ENCODE results near the gene ARL16.

The ARL16 gene, protein sequence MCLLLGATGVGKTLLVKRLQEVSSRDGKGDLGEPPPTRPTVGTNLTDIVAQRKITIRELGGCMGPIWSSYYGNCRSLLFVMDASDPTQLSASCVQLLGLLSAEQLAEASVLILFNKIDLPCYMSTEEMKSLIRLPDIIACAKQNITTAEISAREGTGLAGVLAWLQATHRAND

DNA sequence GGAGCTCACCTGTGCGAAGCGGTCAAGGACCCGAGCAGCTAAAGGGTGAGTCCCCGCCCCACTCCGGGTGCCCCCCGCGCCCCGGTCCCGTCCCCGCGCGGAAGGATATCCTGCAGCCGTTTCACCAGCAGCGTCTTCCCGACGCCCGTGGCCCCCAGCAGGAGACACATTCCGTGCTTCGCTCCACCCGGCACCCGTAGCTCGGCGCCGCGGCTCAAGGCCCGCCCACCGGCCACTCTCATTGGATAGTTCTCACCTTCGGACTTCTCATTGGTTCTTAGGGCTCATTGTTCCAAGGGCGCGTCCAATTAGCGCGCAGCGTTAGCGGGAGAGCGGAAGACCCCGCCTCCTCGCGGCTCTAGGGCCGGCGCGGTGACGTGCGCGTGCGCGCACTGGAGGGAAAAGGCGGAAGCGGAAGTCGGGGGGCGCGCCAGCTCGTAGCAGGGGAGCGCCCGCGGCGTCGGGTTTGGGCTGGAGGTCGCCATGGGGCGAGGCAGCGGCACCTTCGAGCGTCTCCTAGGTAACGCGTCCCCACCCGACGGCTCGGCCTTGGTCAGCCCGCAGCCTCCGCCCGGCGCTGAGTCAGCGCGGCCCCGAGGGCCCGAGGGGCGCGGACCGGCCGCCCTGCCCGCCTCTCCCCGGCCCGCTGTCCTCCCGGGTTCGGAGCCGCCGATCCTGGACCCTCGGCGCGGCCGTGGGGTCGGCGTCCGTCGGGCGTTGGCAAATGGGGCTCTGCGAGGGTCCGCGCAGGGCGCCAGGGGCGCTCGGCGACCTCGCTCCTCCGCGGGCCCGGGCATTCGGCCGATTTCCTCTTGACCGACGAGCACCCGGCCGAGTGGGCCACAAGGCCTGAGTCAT is at the start of gene ARL16, which contains the start of gene HGS:
TSS of gene ARL16 (minus strand) at position 214 of the 858 bp plus-strand sequence. CDS start at position 170, 44 bp downstream.
TSS of gene HGS (plus strand) at position 428 of the 858 bp plus-strand sequence. CDS start at position 484, 56 bp downstream.
- DNase-seq (ENCODE audit: low read depth): peak; percentile 98

DNA sequence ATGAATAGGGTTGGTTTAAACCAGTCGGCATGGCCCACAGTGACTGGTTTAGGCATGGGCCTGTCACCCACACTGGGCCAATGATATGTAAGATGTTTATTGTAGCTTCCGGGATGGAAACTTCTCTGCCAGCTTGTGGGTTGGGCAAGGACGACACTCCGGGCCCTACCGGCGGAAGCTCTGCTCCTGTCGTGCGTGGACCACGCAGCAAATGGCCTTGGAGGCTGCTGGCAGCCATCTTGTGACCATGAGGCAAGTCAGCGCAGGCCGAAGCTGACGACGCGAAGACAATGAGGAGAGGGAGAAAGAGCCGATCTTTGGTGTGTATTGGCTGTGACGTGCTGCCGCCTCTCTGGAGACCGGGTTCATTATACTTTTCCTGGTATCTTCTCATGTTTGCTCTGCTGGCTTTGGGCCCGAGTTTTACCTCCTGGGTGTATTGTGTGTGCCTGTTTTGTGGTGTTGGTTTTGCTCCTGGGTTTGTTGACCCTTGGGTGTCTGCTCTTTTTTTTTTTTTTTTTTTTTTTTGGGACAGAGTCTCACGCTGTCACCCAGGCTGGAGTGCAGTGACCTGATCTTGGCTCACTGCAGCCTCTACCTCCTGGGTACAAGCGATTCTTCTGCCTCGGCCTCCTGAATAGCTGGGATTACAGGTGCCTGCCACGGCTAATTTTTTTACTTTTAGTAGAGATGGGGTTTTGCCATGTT is 43.9 kb upstream of the ARL16 start:
- DNase-seq (ENCODE audit: low read depth): no peak

DNA sequence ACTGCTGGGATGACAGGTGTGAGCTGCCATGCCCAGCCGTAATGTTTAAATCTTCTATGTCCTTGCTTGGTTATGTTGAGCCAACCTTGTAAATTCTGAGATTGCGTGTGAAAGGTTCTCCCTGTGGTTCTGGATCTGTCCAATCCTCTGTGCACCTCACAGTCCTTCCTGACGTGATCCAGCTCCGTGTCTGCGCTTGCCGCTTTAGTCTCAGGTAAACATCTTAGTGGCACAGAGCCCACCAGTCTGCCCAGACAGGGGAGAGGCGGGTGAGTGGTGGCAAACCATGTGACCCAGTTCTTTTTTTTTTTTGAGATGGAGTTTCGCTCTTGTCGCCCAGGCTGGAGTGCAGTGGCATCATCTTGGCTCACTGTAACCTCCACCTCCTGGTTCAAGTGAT is 42.4 kb upstream of the ARL16 start:
- no peak for DNase-seq (ENCODE audit: low read depth)

DNA sequence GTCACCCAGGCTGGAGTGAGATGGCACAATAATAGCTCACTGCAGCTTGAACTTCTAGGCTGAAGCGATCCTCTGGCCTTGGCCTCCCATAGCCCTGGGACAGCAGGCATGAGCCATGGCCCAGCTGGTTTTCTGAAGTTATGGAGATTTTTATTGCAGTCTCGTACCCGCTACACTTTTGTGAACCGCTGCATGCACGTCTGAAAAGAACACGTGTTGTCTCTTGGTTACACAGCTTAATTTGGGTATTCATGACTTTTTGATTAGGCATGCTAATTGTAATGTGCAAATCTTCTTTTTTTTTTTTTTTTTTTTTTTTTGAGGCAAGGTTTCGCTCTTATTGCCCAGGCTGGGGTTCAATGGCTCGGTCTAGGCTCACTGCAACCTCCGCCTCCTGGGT is 41.8 kb upstream of the ARL16 start:
- DNase-seq (ENCODE audit: low read depth): no peak

DNA sequence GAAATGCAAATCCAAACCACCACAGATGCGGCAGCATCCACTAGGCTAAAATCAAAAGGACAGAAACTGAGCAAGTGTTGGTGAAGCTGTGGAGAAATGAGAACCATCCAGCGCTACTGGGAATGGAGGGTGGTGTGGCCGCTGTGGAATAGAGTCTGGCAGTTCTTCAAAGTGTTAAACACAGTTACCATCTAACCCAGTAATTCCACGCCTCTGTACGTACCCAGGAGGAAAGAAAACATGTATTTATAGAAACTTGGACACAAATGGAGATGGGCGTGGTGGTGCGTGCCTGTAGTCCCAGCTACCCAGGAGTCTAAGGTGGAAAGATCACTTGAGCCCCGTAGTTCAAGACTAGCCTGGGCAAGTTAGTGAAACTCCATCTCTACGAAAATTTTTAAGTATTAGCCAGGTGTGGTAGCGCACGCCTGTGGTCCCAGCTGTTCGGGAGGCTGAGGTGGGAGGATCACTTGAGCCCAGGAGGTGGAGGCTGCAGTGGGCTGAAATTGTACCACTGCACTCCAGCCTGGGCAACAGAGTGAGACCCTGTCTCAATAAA is 40.1 kb upstream of the ARL16 start:
- no peak for DNase-seq (ENCODE audit: low read depth)

DNA sequence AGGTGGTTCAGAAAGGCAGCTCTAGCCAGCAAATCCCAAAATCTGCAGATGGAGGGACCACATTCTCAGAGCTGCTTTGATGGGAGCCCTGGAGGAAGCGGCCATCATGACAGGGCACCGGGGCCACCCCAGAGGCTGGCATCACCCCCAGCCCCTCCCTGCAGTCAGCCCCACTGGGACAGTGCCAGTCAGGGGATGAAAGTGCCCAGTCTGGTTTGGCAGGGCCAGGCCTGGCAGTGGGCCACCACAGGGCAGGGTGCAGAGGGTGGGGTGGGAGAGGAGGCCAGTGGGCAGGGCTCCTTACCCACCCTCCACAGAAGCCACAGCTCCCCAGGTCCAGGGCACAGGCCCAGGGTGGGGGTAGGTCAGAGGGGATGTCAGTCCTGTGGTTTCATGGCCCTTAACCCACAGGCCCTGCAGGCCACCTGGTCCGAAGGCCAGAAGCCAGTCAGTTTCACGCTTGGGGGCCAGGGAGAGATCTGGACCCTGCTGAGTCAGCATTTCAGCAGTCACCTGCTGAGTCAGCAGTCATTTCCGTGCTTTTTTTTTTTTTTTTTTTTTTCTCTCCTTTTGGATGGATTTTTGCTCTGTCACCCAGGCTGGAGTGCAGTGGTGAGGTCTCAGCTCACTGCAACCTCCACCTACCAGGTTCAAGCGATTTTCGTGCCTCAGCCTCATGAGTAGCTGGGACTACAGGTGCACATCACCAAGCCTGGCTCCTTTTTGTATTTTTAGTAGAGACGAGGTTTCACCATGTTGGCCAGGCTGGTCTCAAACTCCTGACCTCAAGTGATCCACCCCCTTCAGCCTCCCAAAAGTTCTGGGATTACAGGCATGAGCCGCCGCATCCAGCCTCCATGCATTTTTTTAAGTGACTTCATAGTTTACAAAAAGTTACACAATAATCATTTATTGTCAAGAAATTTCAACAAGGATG is 38.9 kb upstream of the ARL16 start:
- no peak for DNase-seq (ENCODE audit: low read depth)

DNA sequence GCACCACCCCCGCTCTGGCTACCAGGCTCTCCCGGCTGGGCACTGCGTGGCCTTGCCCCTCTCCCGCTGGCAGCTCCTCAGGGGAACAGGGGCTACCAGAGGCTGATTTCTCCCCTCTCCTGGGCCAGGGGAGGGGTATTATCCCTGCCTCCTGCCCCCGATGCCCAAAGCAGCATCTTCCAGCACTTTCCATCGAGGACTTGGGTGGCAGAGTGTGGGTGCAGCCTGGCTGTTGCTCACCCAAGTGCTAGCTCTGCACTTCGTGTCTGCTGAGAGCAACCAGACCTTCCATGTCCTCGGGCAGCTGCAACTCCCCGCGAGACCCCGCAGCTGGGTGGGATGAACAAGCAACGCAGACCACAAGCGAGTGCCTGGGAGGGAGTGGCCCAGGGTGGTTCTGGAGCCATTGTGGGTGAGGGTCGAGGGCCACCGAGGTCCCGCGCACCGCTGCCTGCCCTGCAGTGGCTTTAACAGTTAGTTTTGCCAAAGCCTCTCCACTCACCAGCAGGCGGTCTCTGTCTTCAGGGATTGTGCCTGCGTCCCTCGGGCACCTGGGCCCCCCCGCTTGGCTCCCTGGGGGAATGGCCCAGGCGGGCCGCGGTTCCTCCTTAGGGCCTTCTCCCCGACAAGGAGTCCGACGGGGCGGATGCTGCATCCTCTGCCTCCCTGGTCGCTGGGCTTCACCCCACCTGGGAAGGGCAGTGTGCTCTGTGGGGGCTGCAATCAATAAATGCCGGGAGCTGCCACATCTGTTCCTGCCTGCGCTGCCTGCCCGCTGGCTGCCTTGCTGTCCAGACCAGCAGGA is 36.9 kb upstream of the ARL16 start:
- DNase-seq (ENCODE audit: low read depth): no peak

DNA sequence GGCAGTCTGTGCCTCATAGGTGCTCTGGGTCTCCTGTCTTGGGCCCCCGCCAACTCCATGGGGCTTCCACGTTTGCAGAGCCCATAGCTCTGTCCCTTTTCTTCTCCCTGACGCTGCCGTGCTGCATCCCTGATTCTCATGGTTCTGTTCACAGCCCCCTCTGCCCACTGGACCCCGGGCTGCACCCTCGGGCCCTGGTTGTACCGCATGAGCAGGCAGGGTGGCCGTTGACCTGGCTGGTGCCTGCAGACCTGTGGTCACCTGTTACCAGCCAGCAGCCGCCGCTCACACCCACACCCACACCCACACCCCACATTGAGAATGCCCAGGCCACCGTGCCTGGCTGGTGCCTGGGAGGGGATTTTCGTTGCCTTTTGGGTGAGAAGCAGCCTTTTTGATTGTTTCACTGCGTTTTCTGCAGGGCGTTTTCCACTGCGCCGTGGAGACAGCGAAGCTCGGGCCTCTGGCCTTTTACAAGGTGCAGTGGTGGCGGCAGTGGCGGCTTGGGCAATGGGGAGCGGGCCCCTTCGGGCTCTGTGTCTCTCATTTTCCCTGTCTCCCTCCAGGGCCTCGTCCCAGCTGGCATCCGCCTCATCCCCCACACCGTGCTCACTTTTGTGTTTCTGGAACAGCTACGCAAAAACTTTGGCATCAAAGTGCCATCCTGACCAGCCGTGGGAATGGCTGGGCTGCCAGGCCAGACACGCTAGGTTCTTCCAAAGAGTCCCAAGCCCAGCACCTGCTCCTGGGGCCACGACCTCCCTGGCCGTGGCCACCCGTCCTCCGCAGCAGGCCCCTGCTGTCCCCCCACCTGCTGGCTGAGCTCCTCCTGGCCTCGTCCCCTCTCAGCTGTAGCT is 36.0 kb upstream of the ARL16 start:
- no peak for DNase-seq (ENCODE audit: low read depth)

DNA sequence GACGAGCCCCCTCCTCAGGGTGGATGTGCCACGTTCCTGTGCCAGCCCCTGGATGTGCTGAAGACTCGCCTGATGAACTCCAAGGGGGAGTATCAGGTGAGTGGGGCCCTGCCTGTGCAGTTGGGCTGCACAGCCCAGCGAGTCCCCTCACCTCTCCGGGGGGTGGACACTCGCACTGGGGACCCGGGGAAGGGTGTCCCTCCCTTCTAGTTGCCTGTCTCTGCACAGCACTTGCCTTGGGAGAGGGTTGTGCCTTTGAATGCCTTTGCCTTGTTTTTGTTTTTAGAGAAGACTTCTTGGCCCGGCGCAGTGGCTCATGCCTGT is 34.1 kb upstream of the ARL16 start:
- DNase-seq (ENCODE audit: low read depth): no peak

DNA sequence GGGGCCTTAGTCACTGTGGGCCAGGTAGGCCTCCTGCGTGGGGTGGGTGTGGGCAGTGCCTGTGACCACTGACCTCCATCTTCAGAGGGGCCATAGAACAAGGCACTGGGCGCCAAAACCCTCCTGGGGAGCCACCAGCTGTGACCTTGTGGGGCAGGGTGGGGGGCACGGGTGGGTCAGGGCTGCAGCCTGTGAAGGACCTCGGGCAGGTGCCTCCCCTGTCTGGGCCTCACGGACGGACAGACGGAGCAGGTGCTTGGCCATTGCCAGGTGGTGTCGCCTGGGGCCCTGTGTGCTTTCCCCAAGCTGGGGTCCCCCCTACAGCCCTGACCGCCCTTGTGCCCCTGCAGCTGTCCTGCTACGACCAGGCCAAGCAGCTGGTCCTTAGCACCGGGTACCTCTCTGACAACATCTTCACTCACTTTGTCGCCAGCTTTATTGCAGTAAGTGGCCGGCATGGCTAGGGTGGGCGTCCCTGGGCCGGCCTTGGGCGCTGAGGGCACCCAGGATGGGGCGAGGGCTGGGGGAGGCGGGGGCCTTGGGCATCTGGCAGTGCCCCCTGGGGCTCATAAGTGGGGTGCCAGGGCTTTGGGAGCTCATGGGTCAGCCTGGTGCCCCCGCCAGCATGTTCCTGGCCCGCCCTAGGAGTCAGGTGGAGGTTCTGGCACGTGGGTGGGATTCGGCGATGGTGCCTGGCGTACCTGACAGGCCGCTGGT is 33.6 kb upstream of the ARL16 start:
- DNase-seq (ENCODE audit: low read depth): no peak

DNA sequence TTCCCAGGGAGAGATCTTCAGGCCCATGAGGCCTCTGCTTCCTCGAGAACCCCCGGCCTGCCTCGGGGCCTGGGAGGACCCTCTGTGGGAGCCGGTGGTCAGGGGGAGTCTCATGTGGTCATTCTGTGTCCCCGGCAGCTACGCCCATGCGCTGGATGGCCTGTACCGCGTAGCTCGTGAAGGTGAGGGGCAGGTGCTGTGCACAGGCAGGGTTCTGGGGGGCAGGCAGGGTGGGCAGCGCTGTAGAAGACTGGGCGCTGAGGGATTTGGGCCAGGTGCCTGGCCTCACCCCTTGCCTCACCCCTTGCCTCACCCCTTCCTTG is 33.0 kb upstream of the ARL16 start:
- no peak for DNase-seq (ENCODE audit: low read depth)

DNA sequence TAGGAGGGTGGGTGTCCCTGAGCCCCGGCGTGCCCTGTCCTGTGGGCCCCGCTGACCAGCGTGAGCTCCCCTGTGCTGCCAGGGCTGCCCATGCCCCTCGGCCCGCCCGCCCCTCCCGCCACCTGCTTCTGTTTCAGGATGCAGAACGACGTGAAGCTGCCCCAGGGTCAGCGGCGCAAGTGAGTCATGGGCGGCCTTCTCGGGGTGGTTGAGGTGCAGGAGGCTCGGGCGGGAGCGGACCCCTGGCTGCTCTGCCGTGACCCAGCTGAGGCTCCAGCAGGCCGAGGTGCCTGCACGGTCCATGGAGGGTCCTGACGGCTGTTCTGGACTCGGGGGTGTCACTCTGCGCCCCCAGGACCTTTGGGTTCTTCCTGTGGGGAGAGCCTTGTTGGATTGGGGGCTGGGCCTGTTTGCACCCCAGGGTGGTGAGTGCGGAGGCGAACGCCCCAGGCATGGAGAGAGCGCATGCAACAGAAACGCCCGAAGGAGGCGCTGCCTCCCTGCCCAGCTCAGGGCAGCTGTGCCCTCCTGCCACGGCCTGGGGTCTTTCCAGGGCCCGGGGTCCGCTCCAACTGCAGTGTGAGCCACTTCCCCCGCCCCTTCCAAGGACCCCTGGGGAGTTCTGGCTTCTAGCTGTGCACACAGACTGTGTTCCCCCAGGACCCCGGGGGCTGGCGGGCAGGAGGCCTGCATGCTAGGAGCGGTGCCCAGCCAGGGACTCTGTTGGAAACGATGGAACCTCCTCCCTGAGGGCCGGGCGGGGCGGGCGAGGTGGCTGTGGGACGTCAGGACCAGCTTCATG is 32.5 kb upstream of the ARL16 start:
- no peak for DNase-seq (ENCODE audit: low read depth)

DNA sequence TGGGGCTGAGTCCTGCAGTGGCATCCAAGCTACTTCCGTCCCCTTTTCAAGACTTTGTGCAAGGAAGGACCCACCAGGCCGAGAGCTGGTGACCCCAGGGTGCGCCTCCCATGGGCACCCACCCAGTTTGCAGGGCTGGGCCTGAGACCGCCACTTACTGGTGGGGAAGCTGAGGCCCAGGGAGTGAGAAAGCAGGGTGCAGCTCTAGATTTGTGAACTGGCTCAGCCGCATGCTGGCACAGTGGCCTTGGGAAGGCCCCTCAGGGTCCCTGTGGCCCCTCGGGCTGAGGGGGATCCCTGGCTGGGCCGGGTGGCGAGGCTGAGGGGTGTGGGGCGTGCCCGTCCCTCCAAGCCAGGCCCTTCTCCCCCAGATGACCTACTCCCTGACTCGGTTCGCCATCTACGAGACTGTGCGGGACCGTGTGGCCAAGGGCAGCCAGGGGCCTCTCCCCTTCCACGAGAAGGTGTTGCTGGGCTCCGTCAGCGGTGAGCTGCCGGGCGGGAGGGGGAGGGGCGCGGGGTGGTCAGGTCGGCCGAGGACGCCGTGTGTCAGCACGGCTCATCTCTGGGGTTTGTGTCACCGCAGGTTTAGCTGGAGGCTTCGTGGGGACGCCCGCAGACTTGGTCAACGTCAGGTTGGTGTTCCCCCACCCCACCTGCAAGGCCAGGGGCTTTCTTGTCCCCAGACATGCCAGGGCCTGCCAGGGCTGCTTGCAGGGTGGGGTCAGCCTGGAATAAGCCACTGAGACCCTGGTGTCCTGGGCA is 31.7 kb upstream of the ARL16 start:
- no peak for DNase-seq (ENCODE audit: low read depth)

DNA sequence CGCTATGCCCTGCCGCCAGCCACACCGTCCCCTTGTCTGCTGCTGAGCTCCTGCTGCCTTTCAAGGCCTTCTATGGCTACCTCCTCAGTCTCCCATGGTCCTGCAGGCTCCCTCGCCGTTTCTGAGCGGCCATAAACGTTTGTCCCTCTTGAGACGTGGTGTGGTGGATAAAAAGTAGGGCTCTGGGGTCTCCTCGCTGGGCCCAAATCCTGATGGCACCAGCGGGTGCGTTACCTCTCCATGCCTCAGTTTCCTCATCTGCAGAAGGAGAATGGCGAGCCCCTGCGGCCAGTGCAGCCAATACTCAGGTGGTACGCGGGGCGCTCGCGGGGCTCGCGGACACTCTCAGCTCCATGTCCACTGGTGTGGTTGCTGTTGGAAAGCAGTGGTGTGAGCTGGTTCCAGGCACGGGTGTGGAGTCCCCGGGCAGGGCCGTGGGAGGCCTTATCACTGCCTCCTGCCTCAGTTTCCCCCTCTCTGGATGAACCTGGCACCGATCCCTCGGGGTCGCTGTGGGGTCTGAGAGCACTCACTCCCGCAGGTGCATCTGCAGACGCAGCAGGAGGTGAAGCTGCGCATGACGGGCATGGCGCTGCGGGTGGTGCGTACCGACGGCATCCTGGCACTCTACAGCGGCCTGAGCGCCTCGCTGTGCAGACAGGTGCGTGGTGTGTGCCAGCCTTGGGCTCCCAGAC is 31.0 kb upstream of the ARL16 start:
- DNase-seq (ENCODE audit: low read depth): no peak

DNA sequence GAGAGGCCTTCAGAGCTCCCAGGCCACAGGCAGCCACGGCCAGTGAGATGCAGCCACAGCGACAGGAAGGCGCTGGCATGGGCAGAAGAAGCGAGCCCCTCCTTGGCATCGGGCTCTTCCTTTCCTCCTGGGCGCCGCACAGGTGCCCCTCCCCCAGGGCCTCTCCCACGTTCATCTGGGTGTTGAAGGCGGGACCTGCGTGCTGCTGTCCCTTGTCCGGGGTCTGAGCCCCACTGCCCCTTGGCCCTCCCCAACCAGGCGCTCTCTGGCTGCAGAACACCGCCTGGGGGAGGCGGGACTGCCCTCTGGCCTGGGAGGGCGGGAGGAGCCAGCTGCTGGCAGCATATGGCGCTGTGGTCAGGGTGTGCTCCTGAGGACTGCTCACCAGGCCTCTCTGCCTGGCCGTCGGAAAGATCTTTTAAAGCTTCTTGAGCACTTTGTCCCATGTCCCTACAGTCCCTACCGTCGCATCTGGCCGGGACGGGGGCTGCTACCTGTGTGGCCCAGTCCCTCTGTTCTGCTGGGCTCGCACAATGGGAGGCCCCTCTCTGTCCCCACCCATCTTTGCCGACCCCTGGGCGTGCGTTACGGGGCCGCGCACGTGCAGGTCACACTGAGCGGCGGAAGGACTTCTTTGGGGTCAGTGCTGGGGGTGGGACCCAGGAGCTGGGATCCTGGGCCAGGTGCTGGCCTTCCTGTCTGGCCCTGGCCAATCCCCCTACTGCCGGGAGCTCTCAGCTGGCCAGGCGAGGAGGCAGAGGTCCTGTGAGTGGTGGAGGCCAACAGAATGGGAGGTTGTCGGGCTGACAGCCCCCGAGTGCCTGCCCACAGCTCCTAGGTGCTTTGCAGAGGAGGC is 30.2 kb upstream of the ARL16 start:
- no peak for DNase-seq (ENCODE audit: low read depth)

DNA sequence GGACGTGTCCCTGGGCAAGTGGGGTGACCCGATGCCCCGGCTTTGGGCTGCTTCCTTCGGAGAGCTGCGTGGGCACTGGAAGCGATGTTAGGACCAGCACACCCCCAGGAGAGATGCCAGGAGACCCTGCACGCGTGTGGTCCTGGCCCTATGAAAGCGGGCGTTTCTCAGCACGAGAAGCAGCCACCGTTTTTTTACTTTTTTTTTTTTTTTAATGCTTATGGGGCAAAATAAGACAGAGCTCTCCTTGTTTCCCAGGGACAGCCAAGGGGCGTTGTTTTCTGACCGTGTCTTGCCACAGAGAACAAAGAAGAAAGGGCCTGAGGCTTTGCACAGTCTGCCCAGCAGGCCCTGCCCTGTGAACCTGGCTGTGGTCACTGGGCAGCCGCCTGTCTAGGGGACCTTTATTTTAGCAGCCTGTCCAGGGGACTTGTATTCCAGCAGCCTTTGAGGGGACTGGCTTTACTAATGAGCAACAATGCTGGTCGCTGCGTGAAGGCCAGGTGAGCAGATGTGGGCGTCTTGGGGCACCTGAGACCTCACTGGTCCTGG is 29.5 kb upstream of the ARL16 start:
- no peak for DNase-seq (ENCODE audit: low read depth)
